Stomach (tissue), 9 donors: Measurements from ENCODE around the gene MAP3K6. TPM values are rescaled to one million over a fixed set of nuclear protein-coding genes. Genes with fewer than 3 reads are reported as not detected.

Experiments
- DNase-seq, 2 donors: peaks; one replicate each; pipeline versions ENCODE4 v3.0.0 to v3.0.0-alpha.2; 2013 to 2019
- H3K27ac ChIP-seq, 5 donors: fragments of 200-600 bp in 4 of 5; sonication (generic) in 4 of 5; one replicate each; pipeline ENCODE4 v1.5.1; 2013 to 2019; ENCODE audit warnings: mild to moderate bottlenecking in 1 of 5, moderate library complexity in 1 of 5
- H3K27me3 ChIP-seq, 3 donors: fragments of 200-600 bp; sonication (generic); one replicate each; pipeline ENCODE4 v1.5.1; 2017 to 2019; ENCODE audit warnings: mixed run types in 1 of 3
- H3K36me3 ChIP-seq, 4 donors: fragments of 200-600 bp; sonication (generic); 1 replicate in 3 of 4; 2 replicates in 1 of 4; pipeline ENCODE4 v1.5.1; 2016 to 2019
- H3K4me1 ChIP-seq, 4 donors: fragments of 200-600 bp; sonication (generic); one replicate each; pipeline ENCODE4 v1.5.1; 2016 to 2019
- H3K4me3 ChIP-seq, 4 donors: fragments of 200-600 bp; sonication (generic) in 3 of 4; one replicate each; pipeline ENCODE4 v1.5.1; 2016 to 2019; ENCODE audit warnings: mild to moderate bottlenecking in 1 of 4
- H3K9me3 ChIP-seq, 4 donors: fragments of 200-600 bp; sonication (generic); one replicate each; pipeline ENCODE4 v1.5.1; 2016 to 2019
- EP300 ChIP-seq: sonication (generic); formaldehyde crosslinking; IDR thresholded peaks from one replicate; pipeline ENCODE4 v1.6.1; 2017; ENCODE audit warnings: antibody characterized with exemption
- POLR2A ChIP-seq, 4 donors: fragments of 450-650 bp; IDR thresholded peaks; one replicate each; pipeline ENCODE4 v1.6.1; 2016; ENCODE audit warnings: antibody characterized with exemption in 4 of 4, control low read depth in 2 of 4, mild to moderate bottlenecking in 1 of 4, moderate library complexity in 1 of 4
- POLR2AphosphoS5 ChIP-seq, 3 donors: sonication (generic); formaldehyde crosslinking; IDR thresholded peaks; one replicate each; pipeline ENCODE4 v1.6.1; 2016; ENCODE audit warnings: antibody characterized with exemption in 3 of 3
- WGBS, 5 donors: extraction: QIAGEN DNeasy Blood & Tissue Kit in 3 of 5; methylation state at CpG; one replicate each; pipeline versions ENCODE4 v1.1.5 to v1.1.7; 2013 to 2018; 5-methylcytosine and 5-hydroxymethylcytosine counted together
- intact Hi-C: fragments of 100-400 bp; cut with DNase I; formaldehyde crosslinking; loops from one replicate; pipeline ENCODE4 v1.15.1; 2023; ENCODE audit warnings: low total_unique reads
- polyA plus RNA-seq, 3 donors: library from polyadenylated mRNA; stranded (reverse); fragments of 200-250 nt; gene quantifications; one replicate each; pipeline ENCODE4 v1.2.3, GENCODE V29; 2013
- total RNA-seq, 5 donors: library from RNA; depleted of rRNA; stranded (reverse); fragments of >200 nt; gene quantifications; one replicate each; pipeline versions ENCODE4 v1.1.0 to v1.2.3, GENCODE V29; 2014 to 2016
- TF ChIP-seq, protein P1 (sequence below), 7 experiments: fragments of 450-650 bp in 4 of 7; fragments of 200-600 bp in 3 of 7; sonication (generic) in 3 of 7; IDR thresholded peaks; one replicate each; pipeline ENCODE4 v1.5.1; 2016 to 2019; ENCODE audit warnings: antibody characterized with exemption in 7 of 7, control low read depth in 2 of 7, mild to moderate bottlenecking in 1 of 7
- donor health status: healthy with polysubstance abuse.
- donor health status: Bipolar disorder and iron deficiency.
- donor health status: healthy.

The MAP3K6 gene
- total and polyA plus RNA-seq, 8 donors = 11.6 to 110 (median 36.2) TPM

DNA sequence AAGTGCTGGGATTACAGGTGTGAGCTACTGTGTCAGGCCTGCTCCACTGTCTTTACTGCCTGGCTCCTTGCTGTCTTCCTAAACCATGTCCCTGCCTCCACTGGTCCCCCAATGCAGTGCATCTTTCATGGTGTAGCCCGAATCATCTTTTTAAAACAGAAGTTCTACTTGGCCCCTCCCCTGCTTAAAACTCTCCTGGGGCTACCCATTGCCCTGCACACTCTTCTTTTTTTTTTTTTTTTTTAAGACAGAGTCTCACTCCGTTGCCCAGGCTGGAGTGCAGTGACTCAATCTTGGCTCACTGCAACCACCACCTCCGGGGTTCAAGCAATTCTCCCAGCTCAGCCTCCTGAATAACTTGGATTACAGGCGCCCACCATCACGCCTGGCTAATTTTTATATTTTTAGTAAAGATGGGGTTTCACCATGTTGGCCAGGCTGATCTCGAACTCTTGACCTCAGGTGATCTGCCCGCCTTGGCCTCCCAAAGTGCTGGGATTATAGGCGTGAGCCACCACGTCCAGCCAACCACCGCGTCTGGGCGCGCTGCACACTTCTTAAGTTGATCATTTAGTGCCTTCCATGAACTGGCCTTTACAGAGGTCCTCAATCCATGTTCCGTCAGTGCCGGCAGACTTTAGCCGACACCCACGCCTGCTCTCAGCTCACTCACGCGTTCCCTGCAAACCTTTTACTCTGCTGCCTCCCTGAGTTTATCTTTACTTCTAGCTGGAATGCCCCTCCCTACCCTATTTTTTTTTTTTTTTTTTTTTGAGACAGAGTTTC lies 5.5 kb upstream of the MAP3K6 start:
- no peak for TF ChIP-seq EP300
- TF ChIP-seq POLR2AphosphoS5 (IDR thresholded peaks at IDR 0.05) = no peak
- TF ChIP-seq, protein P1, sequence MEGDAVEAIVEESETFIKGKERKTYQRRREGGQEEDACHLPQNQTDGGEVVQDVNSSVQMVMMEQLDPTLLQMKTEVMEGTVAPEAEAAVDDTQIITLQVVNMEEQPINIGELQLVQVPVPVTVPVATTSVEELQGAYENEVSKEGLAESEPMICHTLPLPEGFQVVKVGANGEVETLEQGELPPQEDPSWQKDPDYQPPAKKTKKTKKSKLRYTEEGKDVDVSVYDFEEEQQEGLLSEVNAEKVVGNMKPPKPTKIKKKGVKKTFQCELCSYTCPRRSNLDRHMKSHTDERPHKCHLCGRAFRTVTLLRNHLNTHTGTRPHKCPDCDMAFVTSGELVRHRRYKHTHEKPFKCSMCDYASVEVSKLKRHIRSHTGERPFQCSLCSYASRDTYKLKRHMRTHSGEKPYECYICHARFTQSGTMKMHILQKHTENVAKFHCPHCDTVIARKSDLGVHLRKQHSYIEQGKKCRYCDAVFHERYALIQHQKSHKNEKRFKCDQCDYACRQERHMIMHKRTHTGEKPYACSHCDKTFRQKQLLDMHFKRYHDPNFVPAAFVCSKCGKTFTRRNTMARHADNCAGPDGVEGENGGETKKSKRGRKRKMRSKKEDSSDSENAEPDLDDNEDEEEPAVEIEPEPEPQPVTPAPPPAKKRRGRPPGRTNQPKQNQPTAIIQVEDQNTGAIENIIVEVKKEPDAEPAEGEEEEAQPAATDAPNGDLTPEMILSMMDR (IDR thresholded peaks at IDR 0.05) = no peak
- no peak for TF ChIP-seq POLR2A (IDR thresholded peaks at IDR 0.05)
- peak in 1 of 2 donors; percentile 58 for DNase-seq
- intact Hi-C loops = no loop called here
- Histone ChIP-seq H3K9me3 (no peaks in the 10 kb centered on the region), H3K4me1 (peaks cover 8 to 27% (median 15%) of the 10 kb centered on the region in 4 donors), H3K4me3 (no peak overlapping the region), H3K27me3 (no peaks in the 10 kb centered on the region), H3K27ac (no peak overlapping the region), H3K36me3 (no peaks in the 10 kb centered on the region)
- WGBS, 5 donors = 64 to 79% (median 71%) methylated on average over 18 to 19 of the region's 19 CpGs

DNA sequence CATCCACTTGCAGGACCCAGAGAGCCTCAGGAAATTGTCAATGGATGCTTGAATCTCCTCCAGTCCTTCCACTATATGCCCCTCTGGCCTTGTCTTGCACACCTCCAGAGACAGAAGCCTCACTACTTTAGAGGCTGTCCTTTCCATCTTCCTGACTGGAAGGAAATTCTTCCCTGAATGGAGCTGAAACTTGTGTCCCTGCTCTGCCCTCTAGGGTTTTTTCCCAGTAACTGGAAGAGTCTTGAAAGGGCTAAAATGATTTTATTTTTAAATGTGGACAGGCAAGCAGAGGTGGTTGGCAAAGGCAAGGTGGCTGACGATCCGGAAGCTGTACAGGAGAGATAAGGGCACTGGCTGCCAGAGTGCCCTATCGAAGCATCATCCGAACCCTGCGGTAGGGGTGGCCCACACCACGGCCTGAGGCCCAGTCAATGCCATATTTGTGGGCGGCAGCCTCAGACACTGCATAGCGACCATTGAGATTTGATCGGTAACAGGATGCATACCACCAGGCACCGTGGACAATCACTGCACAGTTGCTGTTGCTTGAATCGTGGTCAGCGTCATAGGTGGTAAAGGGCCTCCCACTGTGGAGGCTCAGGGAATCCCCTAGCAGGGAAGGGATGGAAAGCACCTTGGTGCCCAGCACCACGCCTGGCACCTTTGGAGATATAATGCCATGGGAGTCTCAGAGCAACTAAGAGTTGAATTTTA lies 2.3 kb upstream of the MAP3K6 start:
- peaks cover under 1 to 7% (median 4%) of the 10 kb centered on the region in 4 donors for H3K36me3 ChIP-seq
- peaks cover 29 to 50% (median 37%) of the 10 kb centered on the region in 4 donors for H3K4me1 ChIP-seq
- DNase-seq = no peak
- no peaks in the 10 kb centered on the region for H3K27me3 ChIP-seq
- no peaks in the 10 kb centered on the region for H3K9me3 ChIP-seq
- TF ChIP-seq POLR2AphosphoS5 (IDR thresholded peaks at IDR 0.05) = no peak
- no peak for TF ChIP-seq POLR2A (IDR thresholded peaks at IDR 0.05)
- TF ChIP-seq, protein P1 (IDR thresholded peaks at IDR 0.05) = no peak
- WGBS, 5 donors = 60 to 67% (median 64%) methylated on average over 13 of the region's 13 CpGs
- no peak overlapping the region for H3K4me3 ChIP-seq
- intact Hi-C loops = no loop called here
- H3K27ac ChIP-seq = peak overlapping the region in 2 of 5 donors; percentile 7 to 35

DNA sequence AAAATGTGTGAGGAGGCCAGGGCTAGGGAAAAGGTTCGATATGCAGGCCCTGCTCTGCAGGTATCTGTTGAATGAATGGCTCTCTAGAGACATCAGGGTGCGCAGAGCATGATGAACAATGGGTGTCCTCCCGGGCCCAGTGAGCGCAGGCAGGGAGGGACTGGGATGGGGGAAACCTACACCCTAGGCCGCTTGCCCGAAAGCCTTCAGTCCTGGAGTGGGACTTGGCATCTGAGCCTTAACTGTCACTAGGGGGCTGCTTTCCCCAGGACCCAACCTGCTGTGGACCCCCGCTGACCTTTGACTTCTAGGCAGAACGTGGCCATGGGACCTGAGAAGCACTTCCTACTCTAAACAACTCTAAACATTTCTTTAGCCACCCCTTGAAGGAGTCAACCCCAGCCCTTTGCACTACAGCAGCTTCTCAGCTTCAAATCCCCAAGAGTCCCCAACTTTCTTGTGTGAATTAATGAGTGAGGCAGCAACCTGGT lies 444 bp upstream of the MAP3K6 start:
- H3K4me3 ChIP-seq = peak overlapping the region; percentile 56 to 81 (median 76)
- intact Hi-C loops = no loop called here
- 9 to 40% (median 30%) methylated on average over 3 to 8 of the region's 8 CpGs for WGBS, 5 donors

DNA sequence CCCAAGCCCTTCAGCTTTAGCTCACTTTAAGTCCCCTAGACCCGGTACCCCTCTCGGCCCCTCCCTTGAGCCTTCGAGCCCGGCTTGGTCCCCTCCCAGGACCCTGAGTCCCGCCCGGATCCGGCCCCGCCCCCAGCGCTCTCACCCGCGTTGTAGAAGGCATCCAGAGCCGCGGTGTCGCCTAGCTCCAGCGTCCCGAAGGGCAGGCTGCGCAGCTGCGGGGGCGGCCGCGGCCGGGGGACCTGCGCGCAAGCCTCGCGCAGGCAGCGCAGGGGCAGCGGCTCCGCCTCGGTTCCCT lies 699 bp downstream of the MAP3K6 start:
- intact Hi-C loops = no loop called here
- Histone ChIP-seq H3K36me3 (peaks cover 21 to 37% (median 33%) of the 10 kb centered on the region in 4 donors), H3K27me3 (no peaks in the 10 kb centered on the region), H3K4me1 (peaks cover 31 to 55% (median 37%) of the 10 kb centered on the region in 4 donors), H3K4me3 (peak overlapping the region; percentile 56 to 81 (median 76)), H3K9me3 (no peaks in the 10 kb centered on the region), H3K27ac (peak overlapping the region; percentile 87 to 98 (median 96))
- WGBS, 5 donors = 0 to 1% (median 0%) methylated on average over 14 to 30 of the region's 30 CpGs
- TF ChIP-seq, protein P1 (IDR thresholded peaks at IDR 0.05) = no peak
- TF ChIP-seq POLR2AphosphoS5 (IDR thresholded peaks at IDR 0.05) = peak in 1 of 3 donors; percentile 21
- peak; percentile 82 to 91 for DNase-seq

More for the DNA sequence above, 444 bp upstream of the MAP3K6 start:
- peaks cover 17 to 25% (median 21%) of the 10 kb centered on the region in 4 donors for H3K36me3 ChIP-seq
- DNase-seq = no peak
- H3K27me3 ChIP-seq = no peaks in the 10 kb centered on the region
- peaks cover 31 to 55% (median 37%) of the 10 kb centered on the region in 4 donors for H3K4me1 ChIP-seq
- peak overlapping the region; percentile 87 to 98 (median 96) for H3K27ac ChIP-seq
- TF ChIP-seq EP300 = no peak
- no peak for TF ChIP-seq POLR2A (IDR thresholded peaks at IDR 0.05)
- no peak for TF ChIP-seq POLR2AphosphoS5 (IDR thresholded peaks at IDR 0.05)
- TF ChIP-seq, protein P1 (IDR thresholded peaks at IDR 0.05) = no peak
- no peaks in the 10 kb centered on the region for H3K9me3 ChIP-seq
